NCI-H2227 treated with DMSO at 0.1 percent for 48 hours (cell line): ENCODE data around the gene TRIM48.
"Not testable (repeated sequence)": the region's sequence is repeated elsewhere in the genome, so short reads cannot be mapped to it uniquely, and the experiment has no call there.

Experiments
- DNase-seq: peaks from one replicate; lab custom pipeline; 2025; lab: John Stamatoyannopoulos, UW

The TRIM48 gene, protein sequence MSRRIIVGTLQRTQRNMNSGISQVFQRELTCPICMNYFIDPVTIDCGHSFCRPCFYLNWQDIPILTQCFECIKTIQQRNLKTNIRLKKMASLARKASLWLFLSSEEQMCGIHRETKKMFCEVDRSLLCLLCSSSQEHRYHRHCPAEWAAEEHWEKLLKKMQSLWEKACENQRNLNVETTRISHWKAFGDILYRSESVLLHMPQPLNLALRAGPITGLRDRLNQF

DNA sequence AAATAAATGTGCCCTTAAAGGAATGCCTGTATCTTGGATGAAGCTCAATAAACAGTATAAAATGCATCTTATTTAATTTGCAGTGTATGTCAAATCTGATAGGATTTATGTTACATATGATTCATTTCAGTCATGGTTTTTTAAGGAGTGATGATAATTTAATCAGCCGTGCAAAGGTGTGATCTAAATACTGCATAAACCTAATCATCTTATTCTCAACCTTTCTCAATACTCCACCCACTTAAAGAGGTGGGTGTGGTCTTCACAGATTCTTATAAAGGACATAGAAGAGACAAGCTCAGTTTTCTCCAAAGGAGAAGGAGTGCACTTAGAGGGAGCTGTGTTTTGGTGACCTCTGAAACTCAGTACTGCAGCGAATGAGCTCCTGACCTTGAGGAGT is at the start of gene TRIM48:
Gene TRIM48 (plus strand): TSS at position 301 of the 400 bp plus-strand sequence. CDS start 113 bp downstream, outside the sequence.
- not testable (repeated sequence) for DNase-seq

DNA sequence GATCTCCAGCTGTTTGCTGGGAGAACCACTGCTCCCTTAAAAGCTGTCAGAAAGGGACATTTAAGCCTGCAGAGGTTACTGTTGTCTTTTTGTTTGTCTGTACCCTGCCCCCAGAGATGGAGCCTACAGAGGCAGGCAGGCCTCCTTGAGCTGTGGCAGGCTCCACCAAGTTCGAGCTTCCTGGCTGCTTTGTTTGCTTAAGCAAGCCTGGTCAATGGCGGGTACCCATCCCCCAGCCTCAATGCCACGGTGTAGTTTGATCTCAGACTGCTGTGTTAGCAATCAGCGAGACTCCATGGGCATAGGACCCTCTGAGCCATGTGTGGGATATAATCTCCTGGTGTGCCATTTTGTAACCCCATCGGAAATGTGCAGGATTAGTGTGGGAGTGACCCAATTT is 23.6 kb upstream of the TRIM48 start:
- DNase-seq, result not testable (repeated sequence)

DNA sequence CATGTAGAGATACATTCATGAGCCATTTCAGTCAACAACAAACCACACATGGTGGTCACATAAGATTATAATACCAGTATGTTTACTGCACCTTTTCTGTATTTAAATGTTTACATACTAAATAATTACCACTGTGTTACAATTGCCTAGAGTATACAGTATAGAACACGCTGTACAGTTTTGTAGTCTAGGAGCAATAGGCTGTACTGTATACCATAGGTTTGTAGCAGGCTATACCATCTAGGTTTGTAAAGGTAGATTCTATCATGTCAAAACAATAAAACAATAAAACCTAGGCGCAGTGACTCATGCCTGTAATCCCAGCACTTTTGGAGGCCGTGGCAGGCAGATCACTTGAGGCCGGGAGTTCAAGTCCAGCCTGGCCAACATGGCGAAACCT is 1.1 kb downstream of the TRIM48 start:
- no peak for DNase-seq
